OCI-LY3 (cell line): ENCODE data around the gene MUC6.

Source experiments
- H2AFZ ChIP-seq: fragments of 200-600, 300-600 bp; shearing (Covaris generic); 2 replicates; pipeline ENCODE4 v1.6.0; 2014; ENCODE audit warnings: antibody characterized with exemption, low read depth, low read length
- H3K27ac ChIP-seq: fragments of 200-600, 300-600 bp; sonication (generic); 2 replicates; pipeline ENCODE4 v1.5.1; 2014; ENCODE audit warnings: mild to moderate bottlenecking, low read length, moderate library complexity, mixed read lengths
- H3K27me3 ChIP-seq: fragments of 200-600, 300-600 bp; sonication (generic); 2 replicates; pipeline ENCODE4 v1.6.1; 2014; ENCODE audit warnings: low read depth, low read length, mixed read lengths
- H3K36me3 ChIP-seq: fragments of 200-600, 300-600 bp; sonication (generic); replicated peaks from 2 replicates; pipeline ENCODE3; 2014; ENCODE audit warnings: low read depth, low read length, mixed read lengths
- H3K4me1 ChIP-seq: fragments of 300-600, 200-600 bp; sonication (generic); 2 replicates; pipeline ENCODE4 v1.6.1; 2014; ENCODE audit warnings: low read length, mixed read lengths
- H3K4me2 ChIP-seq: fragments of 200-600, 300-600 bp; sonication (generic); 2 replicates; pipeline ENCODE4 v1.6.1; 2014; ENCODE audit warnings: low read length, mixed read lengths
- H3K4me3 ChIP-seq: fragments of 300-600, 200-600 bp; sonication (generic); 2 replicates; pipeline ENCODE4 v1.5.1; 2014; ENCODE audit warnings: antibody characterized with exemption, mild to moderate bottlenecking, low read length, moderate library complexity
- H3K79me2 ChIP-seq: fragments of 300-600, 200-600 bp; shearing (Covaris generic); 2 replicates; pipeline ENCODE4 v1.6.1; 2014; ENCODE audit warnings: mild to moderate bottlenecking, low read length, mixed read lengths
- H3K9ac ChIP-seq: fragments of 300-600, 200-600 bp; shearing (Covaris generic); 2 replicates; pipeline ENCODE4 v1.6.0; 2014; ENCODE audit warnings: mild to moderate bottlenecking, low read length, moderate library complexity
- H3K9me3 ChIP-seq: fragments of 200-600, 300-600 bp; shearing (Covaris generic); 2 replicates; pipeline ENCODE4 v1.6.1; 2014; ENCODE audit warnings: low read length, mixed read lengths; ENCODE audit not compliant: insufficient read depth
- H4K20me1 ChIP-seq: fragments of 200-600, 300-600 bp; sonication (generic); 2 replicates; pipeline ENCODE4 v1.6.1; 2016; ENCODE audit warnings: low read length, mixed read lengths; ENCODE audit not compliant: insufficient read depth
- EZH2phosphoT487 ChIP-seq: fragments of 200-600 bp; shearing (Covaris generic); IDR thresholded peaks from 2 replicates; pipeline ENCODE4 v1.6.1; 2018; ENCODE audit warnings: antibody characterized with exemption, mixed run types, low read depth
- TF ChIP-seq, protein P1 (sequence below): fragments of 200-600, 300-600 bp; sonication (generic); IDR thresholded peaks from 2 replicates; pipeline ENCODE4 v1.5.1; 2014; ENCODE audit warnings: antibody characterized with exemption, low read length, low read depth

Gene MUC6

DNA sequence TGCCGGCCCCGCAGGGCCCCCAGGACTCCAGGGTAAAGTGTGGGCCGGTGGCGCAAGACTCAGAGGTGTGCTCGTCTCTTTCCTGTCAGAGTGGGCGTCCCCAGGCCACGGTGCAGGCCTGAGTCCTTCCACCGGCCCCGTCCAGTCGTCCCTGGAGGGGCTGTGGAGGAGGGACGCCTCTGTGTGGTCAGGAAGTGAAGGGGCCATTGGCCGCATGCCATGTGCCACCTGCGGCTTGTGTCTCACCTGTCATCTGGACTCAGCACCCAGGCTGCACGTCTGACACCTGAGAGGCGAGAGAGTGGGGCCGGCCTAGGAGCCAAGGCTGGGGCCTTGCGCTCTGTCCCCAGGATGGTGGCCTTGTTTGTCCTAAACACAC lies 25.2 kb downstream of the MUC6 start:
- no peak overlapping the region for H3K9ac ChIP-seq
- no peak overlapping the region for H3K27ac ChIP-seq
- H3K36me3 ChIP-seq: no peaks in the 10 kb centered on the region
- H3K4me2 ChIP-seq: no peak overlapping the region
- H3K9me3 ChIP-seq: no peaks in the 10 kb centered on the region
- no peak overlapping the region for H3K4me3 ChIP-seq
- H3K27me3 ChIP-seq: no peaks in the 10 kb centered on the region
- TF ChIP-seq, protein P1, sequence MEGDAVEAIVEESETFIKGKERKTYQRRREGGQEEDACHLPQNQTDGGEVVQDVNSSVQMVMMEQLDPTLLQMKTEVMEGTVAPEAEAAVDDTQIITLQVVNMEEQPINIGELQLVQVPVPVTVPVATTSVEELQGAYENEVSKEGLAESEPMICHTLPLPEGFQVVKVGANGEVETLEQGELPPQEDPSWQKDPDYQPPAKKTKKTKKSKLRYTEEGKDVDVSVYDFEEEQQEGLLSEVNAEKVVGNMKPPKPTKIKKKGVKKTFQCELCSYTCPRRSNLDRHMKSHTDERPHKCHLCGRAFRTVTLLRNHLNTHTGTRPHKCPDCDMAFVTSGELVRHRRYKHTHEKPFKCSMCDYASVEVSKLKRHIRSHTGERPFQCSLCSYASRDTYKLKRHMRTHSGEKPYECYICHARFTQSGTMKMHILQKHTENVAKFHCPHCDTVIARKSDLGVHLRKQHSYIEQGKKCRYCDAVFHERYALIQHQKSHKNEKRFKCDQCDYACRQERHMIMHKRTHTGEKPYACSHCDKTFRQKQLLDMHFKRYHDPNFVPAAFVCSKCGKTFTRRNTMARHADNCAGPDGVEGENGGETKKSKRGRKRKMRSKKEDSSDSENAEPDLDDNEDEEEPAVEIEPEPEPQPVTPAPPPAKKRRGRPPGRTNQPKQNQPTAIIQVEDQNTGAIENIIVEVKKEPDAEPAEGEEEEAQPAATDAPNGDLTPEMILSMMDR: no peak
- TF ChIP-seq EZH2phosphoT487: no peak
- no peak overlapping the region for H2AFZ ChIP-seq
- no peaks in the 10 kb centered on the region for H3K79me2 ChIP-seq
- H3K4me1 ChIP-seq: no peaks in the 10 kb centered on the region
- H4K20me1 ChIP-seq: no peaks in the 10 kb centered on the region

DNA sequence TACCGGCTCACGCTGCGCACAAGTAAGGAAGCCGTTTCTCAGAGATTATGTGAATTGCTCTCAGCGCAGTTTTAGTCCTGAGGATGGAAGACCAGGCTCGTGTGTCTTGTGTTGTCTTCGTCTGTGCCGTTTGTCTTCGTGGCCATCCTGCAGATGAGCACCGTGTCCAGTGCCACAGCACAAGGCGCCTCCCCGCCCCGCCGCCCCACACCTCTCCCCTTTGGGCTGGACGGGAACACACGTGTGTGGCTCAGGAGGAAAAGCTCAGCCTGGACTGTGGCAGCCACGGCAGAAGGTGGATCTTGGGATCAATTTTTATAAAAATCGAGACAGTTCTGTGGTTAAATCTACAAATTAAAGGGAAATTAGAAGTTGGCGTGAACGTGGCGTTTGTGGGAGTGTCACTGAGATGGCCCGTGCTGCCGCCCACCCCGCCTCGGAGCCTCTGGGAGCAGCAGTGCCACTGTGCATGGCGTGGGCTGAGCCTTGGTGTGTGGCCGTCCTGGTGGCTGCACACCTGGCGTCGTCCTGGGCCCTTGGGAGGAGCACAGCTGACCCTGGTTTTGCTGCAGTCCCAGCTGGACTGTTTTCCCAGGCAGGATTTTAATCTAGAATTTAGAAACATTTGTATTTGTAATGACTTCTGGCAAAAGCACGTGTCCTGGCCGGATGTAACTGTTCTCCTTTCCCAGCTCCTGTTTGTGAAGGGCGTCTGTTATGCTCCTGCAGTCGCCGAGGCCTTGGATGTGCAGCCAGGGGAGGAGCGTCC lies 25.8 kb downstream of the MUC6 start:
- no peak for TF ChIP-seq EZH2phosphoT487
- TF ChIP-seq, protein P1: no peak
- Histone ChIP-seq H3K36me3 (no peaks in the 10 kb centered on the region), H3K9me3 (no peaks in the 10 kb centered on the region), H3K9ac (no peak overlapping the region), H3K27ac (no peak overlapping the region), H2AFZ (no peak overlapping the region), H3K79me2 (no peaks in the 10 kb centered on the region), H4K20me1 (no peaks in the 10 kb centered on the region), H3K27me3 (no peaks in the 10 kb centered on the region), H3K4me1 (no peaks in the 10 kb centered on the region), H3K4me2 (no peak overlapping the region), H3K4me3 (no peak overlapping the region)

DNA sequence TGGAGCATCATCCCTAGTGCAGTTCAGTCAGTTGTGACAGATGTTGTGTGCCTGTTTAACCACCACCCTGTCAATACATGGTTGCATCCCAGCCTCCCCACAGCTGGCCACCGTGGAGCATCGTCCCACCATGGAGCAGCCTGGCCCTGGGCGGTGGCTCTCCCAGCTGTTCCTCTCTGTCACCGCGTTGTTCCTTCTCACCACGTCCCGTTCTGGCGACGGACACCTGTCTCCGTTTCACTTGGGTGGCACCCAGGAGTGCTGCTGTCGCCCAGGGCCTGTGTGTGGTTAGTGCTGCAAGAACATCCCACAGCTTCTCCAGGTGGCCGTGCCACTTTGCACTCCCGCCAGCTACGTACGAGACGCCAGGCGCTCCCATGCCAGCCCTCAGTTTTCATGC lies 26.5 kb downstream of the MUC6 start:
- no peaks in the 10 kb centered on the region for H4K20me1 ChIP-seq
- no peak overlapping the region for H3K4me3 ChIP-seq
- H3K4me2 ChIP-seq: no peak overlapping the region
- peaks cover 2% of the 10 kb centered on the region for H3K36me3 ChIP-seq
- no peak overlapping the region for H2AFZ ChIP-seq
- H3K9ac ChIP-seq: no peak overlapping the region
- no peaks in the 10 kb centered on the region for H3K4me1 ChIP-seq
- H3K27me3 ChIP-seq: no peaks in the 10 kb centered on the region
- no peaks in the 10 kb centered on the region for H3K79me2 ChIP-seq
- H3K27ac ChIP-seq: no peak overlapping the region
- H3K9me3 ChIP-seq: no peaks in the 10 kb centered on the region
- TF ChIP-seq, protein P1: no peak
- no peak for TF ChIP-seq EZH2phosphoT487

DNA sequence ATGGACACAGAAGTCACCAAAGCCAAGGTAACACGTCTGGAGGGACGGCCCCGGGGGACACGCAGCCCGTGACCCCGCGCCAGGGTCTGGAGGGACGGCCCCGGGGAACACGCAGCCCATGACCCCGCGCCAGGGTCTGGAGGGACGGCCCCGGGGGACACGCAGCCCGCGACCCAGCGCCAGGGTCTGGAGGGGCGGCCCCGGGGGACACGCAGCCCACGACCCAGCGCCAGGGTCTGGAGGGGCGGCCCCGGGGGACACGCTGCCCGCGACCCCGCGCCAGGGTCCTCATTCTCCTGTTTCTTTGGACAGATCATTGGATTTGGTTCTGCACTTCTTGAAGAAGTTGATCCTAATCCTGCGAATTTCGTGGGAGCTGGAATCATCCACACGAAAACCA lies 27.1 kb downstream of the MUC6 start:
- H3K9ac ChIP-seq: no peak overlapping the region
- H3K4me1 ChIP-seq: no peaks in the 10 kb centered on the region
- H3K9me3 ChIP-seq: no peaks in the 10 kb centered on the region
- no peaks in the 10 kb centered on the region for H4K20me1 ChIP-seq
- H3K79me2 ChIP-seq: no peaks in the 10 kb centered on the region
- H3K4me2 ChIP-seq: no peak overlapping the region
- H3K4me3 ChIP-seq: no peak overlapping the region
- H3K36me3 ChIP-seq: peaks cover 4% of the 10 kb centered on the region
- no peak overlapping the region for H2AFZ ChIP-seq
- TF ChIP-seq, protein P1: no peak
- TF ChIP-seq EZH2phosphoT487: no peak
- H3K27me3 ChIP-seq: no peaks in the 10 kb centered on the region
- H3K27ac ChIP-seq: no peak overlapping the region
